ENCODE data around the gene TMEM203.

The TMEM203 gene

GRCh38 chr9:137164370-137165249 lies 40.8 kb downstream of the TMEM203 start:
- Mint-ChIP-seq H3K27ac (no peak overlapping the region), H3K4me3 (no peak overlapping the region), H3K9me3 (no peaks in the 10 kb centered on the region), H3K27me3 (peaks cover 26% of the 10 kb centered on the region), H3K36me3 (no peaks in the 10 kb centered on the region), H3K4me1 (peaks cover 6% of the 10 kb centered on the region)

GRCh38 chr9:137163805-137164204 lies 41.6 kb downstream of the TMEM203 start:
- peaks cover 12% of the 10 kb centered on the region for H3K4me1 Mint-ChIP-seq
- no peaks in the 10 kb centered on the region for H3K36me3 Mint-ChIP-seq
- H3K27ac Mint-ChIP-seq, result no peak overlapping the region
- peaks cover 32% of the 10 kb centered on the region for H3K27me3 Mint-ChIP-seq
- no peaks in the 10 kb centered on the region for H3K9me3 Mint-ChIP-seq
- H3K4me3 Mint-ChIP-seq, result peak overlapping the region; percentile 19

GRCh38 chr9:137163365-137163715 lies 42.1 kb downstream of the TMEM203 start:
- H3K4me1 Mint-ChIP-seq, result peaks cover 13% of the 10 kb centered on the region
- H3K4me3 Mint-ChIP-seq, result peak overlapping the region; percentile 19
- H3K9me3 Mint-ChIP-seq, result no peaks in the 10 kb centered on the region
- no peak overlapping the region for H3K27ac Mint-ChIP-seq
- no peaks in the 10 kb centered on the region for H3K36me3 Mint-ChIP-seq
- peaks cover 32% of the 10 kb centered on the region for H3K27me3 Mint-ChIP-seq

- H3K27me3 Mint-ChIP-seq, result peaks cover 36% of the 10 kb centered on the region
- H3K27ac Mint-ChIP-seq, result no peak overlapping the region
- H3K9me3 Mint-ChIP-seq, result no peaks in the 10 kb centered on the region
- no peak overlapping the region for H3K4me3 Mint-ChIP-seq
- peaks cover 18% of the 10 kb centered on the region for H3K4me1 Mint-ChIP-seq
- H3K36me3 Mint-ChIP-seq, result no peaks in the 10 kb centered on the region
These were observed 42.7 kb downstream of the TMEM203 start for GRCh38 chr9:137162505-137163364.

- Mint-ChIP-seq H3K27ac (no peak overlapping the region), H3K4me3 (no peak overlapping the region), H3K36me3 (no peaks in the 10 kb centered on the region), H3K27me3 (peaks cover 36% of the 10 kb centered on the region), H3K9me3 (no peaks in the 10 kb centered on the region), H3K4me1 (peaks cover 18% of the 10 kb centered on the region)
These were observed 43.6 kb downstream of the TMEM203 start for GRCh38 chr9:137161558-137162486.

- H3K4me1 Mint-ChIP-seq, result peaks cover 14% of the 10 kb centered on the region
- no peak overlapping the region for H3K4me3 Mint-ChIP-seq
- H3K36me3 Mint-ChIP-seq, result no peaks in the 10 kb centered on the region
- H3K27me3 Mint-ChIP-seq, result peaks cover 34% of the 10 kb centered on the region
- H3K9me3 Mint-ChIP-seq, result no peaks in the 10 kb centered on the region
- H3K27ac Mint-ChIP-seq, result no peak overlapping the region
These were observed 44.5 kb downstream of the TMEM203 start for GRCh38 chr9:137160716-137161557.

GRCh38 chr9:137160054-137160425 lies 45.4 kb downstream of the TMEM203 start:
- Mint-ChIP-seq H3K9me3 (no peaks in the 10 kb centered on the region), H3K27me3 (peaks cover 30% of the 10 kb centered on the region), H3K4me1 (peaks cover 14% of the 10 kb centered on the region), H3K27ac (peak overlapping the region; percentile 55), H3K36me3 (no peaks in the 10 kb centered on the region), H3K4me3 (no peak overlapping the region)

GRCh38 chr9:137159105-137160053 lies 46.1 kb downstream of the TMEM203 start:
- Mint-ChIP-seq H3K4me3 (no peak overlapping the region), H3K4me1 (peaks cover 14% of the 10 kb centered on the region), H3K36me3 (no peaks in the 10 kb centered on the region), H3K9me3 (no peaks in the 10 kb centered on the region), H3K27ac (peak overlapping the region; percentile 55), H3K27me3 (peaks cover 34% of the 10 kb centered on the region)

- Mint-ChIP-seq H3K9me3 (no peaks in the 10 kb centered on the region), H3K4me3 (no peak overlapping the region), H3K27ac (no peak overlapping the region), H3K27me3 (peaks cover 32% of the 10 kb centered on the region), H3K36me3 (no peaks in the 10 kb centered on the region), H3K4me1 (peaks cover 14% of the 10 kb centered on the region)
These were observed 46.8 kb downstream of the TMEM203 start for GRCh38 chr9:137158625-137159024.

GRCh38 chr9:137157618-137158415 lies 47.6 kb downstream of the TMEM203 start:
- H3K27ac Mint-ChIP-seq, result no peak overlapping the region
- peaks cover 12% of the 10 kb centered on the region for H3K4me1 Mint-ChIP-seq
- no peaks in the 10 kb centered on the region for H3K9me3 Mint-ChIP-seq
- peaks cover 29% of the 10 kb centered on the region for H3K27me3 Mint-ChIP-seq
- H3K4me3 Mint-ChIP-seq, result no peak overlapping the region
- no peaks in the 10 kb centered on the region for H3K36me3 Mint-ChIP-seq

GRCh38 chr9:137156567-137157375 lies 48.7 kb downstream of the TMEM203 start:
- Mint-ChIP-seq H3K4me1 (peaks cover 12% of the 10 kb centered on the region), H3K4me3 (peak overlapping the region; percentile 37), H3K27ac (no peak overlapping the region), H3K9me3 (no peaks in the 10 kb centered on the region), H3K36me3 (no peaks in the 10 kb centered on the region), H3K27me3 (peaks cover 27% of the 10 kb centered on the region)
